Parathyroid adenoma (tissue), 2 donors: ENCODE data around the gene UBE2E1.

ENCODE experiments used
- H2AFZ ChIP-seq: fragments of 300-600 bp; sonication (generic); one replicate; pipeline ENCODE4 v1.7.0; 2017; ENCODE audit warnings: antibody characterized with exemption, mild to moderate bottlenecking
- H3K27ac ChIP-seq: fragments of 300-600 bp; sonication (generic); one replicate; pipeline ENCODE4 v1.7.0; 2017
- H3K27me3 ChIP-seq: fragments of 300-600 bp; sonication (generic); one replicate; pipeline ENCODE4 v1.7.0; 2017; ENCODE audit warnings: low read length; ENCODE audit not compliant: control insufficient read depth, insufficient read depth
- H3K36me3 ChIP-seq: fragments of 300-600 bp; sonication (generic); one replicate; pipeline ENCODE4 v1.7.0; 2017; ENCODE audit warnings: low read length; ENCODE audit not compliant: control insufficient read depth, insufficient read depth
- H3K4me1 ChIP-seq: fragments of 300-600 bp; sonication (generic); one replicate; pipeline ENCODE4 v1.7.0; 2017; ENCODE audit warnings: control low read depth
- H3K4me2 ChIP-seq: fragments of 300-600 bp; sonication (generic); one replicate; pipeline ENCODE4 v1.7.0; 2017; ENCODE audit warnings: low read length
- H3K4me3 ChIP-seq: fragments of 300-600 bp; sonication (generic); one replicate; pipeline ENCODE4 v1.7.0; 2017; ENCODE audit warnings: low read depth, low read length
- H3K79me2 ChIP-seq: fragments of 300-600 bp; sonication (generic); one replicate; pipeline ENCODE4 v1.7.0; 2017; ENCODE audit warnings: control low read depth
- H3K9ac ChIP-seq: fragments of 300-600 bp; sonication (generic); one replicate; pipeline ENCODE4 v1.7.0; 2017; ENCODE audit warnings: mild to moderate bottlenecking
- H3K9me3 ChIP-seq: fragments of 300-600 bp; sonication (generic); one replicate; pipeline ENCODE4 v1.7.0; 2017; ENCODE audit warnings: low read length; ENCODE audit not compliant: control insufficient read depth
- CTCF ChIP-seq: fragments of 300-600 bp; sonication (generic); IDR thresholded peaks from one replicate; pipeline ENCODE4 v1.7.0; 2017; ENCODE audit warnings: antibody characterized with exemption, mild to moderate bottlenecking
- donor health status: primary hyperparathyroidism.

Gene UBE2E1

GRCh38 chr3:23832523-23832922 is 26.8 kb downstream of the UBE2E1 start:
- no peak for TF ChIP-seq CTCF
- Histone ChIP-seq H3K9me3 (no peaks in the 10 kb centered on the region), H3K36me3 (no peaks in the 10 kb centered on the region), H3K9ac (no peak overlapping the region), H3K4me3 (no peak overlapping the region), H3K79me2 (peaks cover 6% of the 10 kb centered on the region), H2AFZ (no peak overlapping the region), H3K27ac (no peak overlapping the region), H3K27me3 (no peaks in the 10 kb centered on the region), H3K4me2 (no peak overlapping the region), H3K4me1 (peaks cover 7% of the 10 kb centered on the region)

- no peaks in the 10 kb centered on the region for H3K36me3 ChIP-seq
- TF ChIP-seq CTCF: no peak
- H3K27ac ChIP-seq: no peak overlapping the region
- no peak overlapping the region for H3K4me3 ChIP-seq
- H3K79me2 ChIP-seq: peaks cover 6% of the 10 kb centered on the region
- no peaks in the 10 kb centered on the region for H3K27me3 ChIP-seq
- H3K4me2 ChIP-seq: no peak overlapping the region
- H2AFZ ChIP-seq: no peak overlapping the region
- H3K9ac ChIP-seq: no peak overlapping the region
- H3K9me3 ChIP-seq: no peaks in the 10 kb centered on the region
- H3K4me1 ChIP-seq: peaks cover 7% of the 10 kb centered on the region
Measured at GRCh38 chr3:23834082-23834870, 28.5 kb downstream of the UBE2E1 start.

- H3K9ac ChIP-seq: no peak overlapping the region
- H3K27me3 ChIP-seq: no peaks in the 10 kb centered on the region
- no peak overlapping the region for H3K4me2 ChIP-seq
- peaks cover 3% of the 10 kb centered on the region for H3K79me2 ChIP-seq
- H2AFZ ChIP-seq: no peak overlapping the region
- H3K27ac ChIP-seq: no peak overlapping the region
- H3K36me3 ChIP-seq: no peaks in the 10 kb centered on the region
- H3K4me1 ChIP-seq: peaks cover 7% of the 10 kb centered on the region
- no peak overlapping the region for H3K4me3 ChIP-seq
- H3K9me3 ChIP-seq: no peaks in the 10 kb centered on the region
- no peak for TF ChIP-seq CTCF
Measured at GRCh38 chr3:23835087-23835486, 29.3 kb downstream of the UBE2E1 start.

- H3K79me2 ChIP-seq: peaks cover 10% of the 10 kb centered on the region
- no peak overlapping the region for H2AFZ ChIP-seq
- H3K4me2 ChIP-seq: no peak overlapping the region
- H3K27ac ChIP-seq: no peak overlapping the region
- TF ChIP-seq CTCF: no peak
- H3K36me3 ChIP-seq: no peaks in the 10 kb centered on the region
- no peaks in the 10 kb centered on the region for H3K27me3 ChIP-seq
- peaks cover 10% of the 10 kb centered on the region for H3K4me1 ChIP-seq
- H3K9me3 ChIP-seq: no peaks in the 10 kb centered on the region
- no peak overlapping the region for H3K4me3 ChIP-seq
- H3K9ac ChIP-seq: no peak overlapping the region
Measured at GRCh38 chr3:23835802-23836201, 30.0 kb downstream of the UBE2E1 start.
